ENCODE measurements around the gene UBQLNL.

The UBQLNL gene

GRCh38 chr11:5528495-5528894 lies 12.0 kb upstream of the UBQLNL start:
- DNase-seq (ENCODE audit: insufficient read length, low spot score) (no peak), FAIRE-seq (no peak)
- no peak for TF ChIP-seq CTCF (IDR thresholded peaks at IDR 0.05; ENCODE audit: insufficient read depth, missing control alignments)

GRCh38 chr11:5527716-5528115 lies 11.2 kb upstream of the UBQLNL start:
- TF ChIP-seq CTCF (IDR thresholded peaks at IDR 0.05; ENCODE audit: insufficient read depth, missing control alignments) = no peak
- FAIRE-seq (no peak), DNase-seq (ENCODE audit: insufficient read length, low spot score) (no peak)

DNA sequence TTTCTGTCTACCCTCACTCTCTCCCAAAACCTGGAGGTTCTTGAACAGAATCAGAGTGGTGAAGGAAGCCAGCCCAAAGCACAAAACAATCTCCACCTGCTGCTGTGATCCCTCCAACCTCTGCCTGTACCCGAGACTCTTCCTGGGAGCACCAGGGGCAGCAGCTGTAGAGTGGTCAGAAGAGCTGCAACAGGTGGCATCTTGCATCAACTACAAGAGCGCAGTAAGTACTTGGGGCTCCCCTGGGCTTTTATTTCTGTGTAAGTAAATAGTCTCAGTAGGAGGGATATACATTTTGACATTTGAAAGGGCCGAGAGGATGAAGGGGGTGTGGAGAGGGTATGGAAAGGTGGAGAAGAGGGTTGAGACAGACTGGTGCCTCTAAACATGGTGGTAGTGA lies 8.3 kb upstream of the UBQLNL start:
- DNase-seq (ENCODE audit: insufficient read length, low spot score) = no peak
- no peak for TF ChIP-seq CTCF (IDR thresholded peaks at IDR 0.05; ENCODE audit: insufficient read depth, missing control alignments)
- FAIRE-seq = no peak

GRCh38 chr11:5522308-5522707 lies 5.8 kb upstream of the UBQLNL start:
- no peak for DNase-seq (ENCODE audit: insufficient read length, low spot score)
- no peak for FAIRE-seq

DNA sequence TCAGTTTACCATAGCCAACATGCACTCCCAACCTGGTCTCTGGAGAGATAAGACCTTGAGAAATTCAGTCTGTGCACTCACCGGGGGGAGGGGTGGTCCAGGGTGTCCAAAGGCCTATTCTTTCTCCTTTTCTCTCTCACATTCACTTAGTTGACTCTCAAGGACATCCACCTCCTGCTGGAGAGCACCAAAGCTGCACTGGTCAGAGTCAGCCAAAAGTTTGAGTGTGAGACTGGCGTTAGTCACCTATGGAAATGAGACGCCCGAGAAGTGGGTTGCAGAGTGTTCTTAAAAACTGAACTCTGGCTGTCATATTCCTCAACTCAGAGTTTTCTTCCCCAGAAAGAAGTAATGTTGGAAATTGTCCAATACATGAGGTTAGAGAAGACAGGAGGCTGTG lies 5.0 kb upstream of the UBQLNL start:
- FAIRE-seq (no peak), DNase-seq (ENCODE audit: insufficient read length, low spot score) (no peak)
- no peak for TF ChIP-seq CTCF (IDR thresholded peaks at IDR 0.05; ENCODE audit: insufficient read depth, missing control alignments)

More at GRCh38 chr11:5522308-5522707, 5.8 kb upstream of the UBQLNL start:
- TF ChIP-seq CTCF (IDR thresholded peaks at IDR 0.05; ENCODE audit: insufficient read depth, missing control alignments) = no peak

DNA sequence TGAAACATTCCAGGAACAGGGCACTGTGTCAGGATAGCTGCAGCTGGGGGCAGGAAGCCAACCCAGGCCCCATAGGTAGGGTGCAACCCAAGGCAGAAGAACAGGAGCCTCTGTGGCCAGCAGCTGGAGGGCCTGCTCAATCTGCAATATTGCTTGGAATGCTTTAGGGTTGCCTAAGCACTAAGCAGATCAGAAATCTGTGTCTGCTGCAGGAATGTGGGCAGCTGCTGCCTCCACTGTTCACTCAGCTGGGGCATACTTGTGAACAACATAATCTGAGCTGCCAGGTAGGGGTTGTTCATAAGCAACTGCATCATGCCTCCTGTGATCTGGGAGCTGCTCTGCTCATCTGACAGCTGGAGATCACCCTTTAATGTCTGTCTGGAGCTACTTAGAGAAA lies 1.7 kb downstream of the UBQLNL start:
- FAIRE-seq (no peak), DNase-seq (ENCODE audit: insufficient read length, low spot score) (no peak)
- TF ChIP-seq CTCF (IDR thresholded peaks at IDR 0.05; ENCODE audit: insufficient read depth, missing control alignments) = no peak

GRCh38 chr11:5509803-5510202 lies 6.7 kb downstream of the UBQLNL start, which contains the start of gene UBQLN3:
Gene UBQLN3 (minus strand): TSS chr11:5509957. CDS start chr11:5509558, 399 bp downstream.
- TF ChIP-seq CTCF (IDR thresholded peaks at IDR 0.05; ENCODE audit: insufficient read depth, missing control alignments) = no peak
- no peak for DNase-seq (ENCODE audit: insufficient read length, low spot score)
- FAIRE-seq = no peak

All from D721Med (cell line).